ENCODE measurements around the gene TIAM2.

GRCh38 chr6:155103816-155104366, 108.8 kb downstream of the TIAM2 start:
- TF ChIP-seq, protein P1, sequence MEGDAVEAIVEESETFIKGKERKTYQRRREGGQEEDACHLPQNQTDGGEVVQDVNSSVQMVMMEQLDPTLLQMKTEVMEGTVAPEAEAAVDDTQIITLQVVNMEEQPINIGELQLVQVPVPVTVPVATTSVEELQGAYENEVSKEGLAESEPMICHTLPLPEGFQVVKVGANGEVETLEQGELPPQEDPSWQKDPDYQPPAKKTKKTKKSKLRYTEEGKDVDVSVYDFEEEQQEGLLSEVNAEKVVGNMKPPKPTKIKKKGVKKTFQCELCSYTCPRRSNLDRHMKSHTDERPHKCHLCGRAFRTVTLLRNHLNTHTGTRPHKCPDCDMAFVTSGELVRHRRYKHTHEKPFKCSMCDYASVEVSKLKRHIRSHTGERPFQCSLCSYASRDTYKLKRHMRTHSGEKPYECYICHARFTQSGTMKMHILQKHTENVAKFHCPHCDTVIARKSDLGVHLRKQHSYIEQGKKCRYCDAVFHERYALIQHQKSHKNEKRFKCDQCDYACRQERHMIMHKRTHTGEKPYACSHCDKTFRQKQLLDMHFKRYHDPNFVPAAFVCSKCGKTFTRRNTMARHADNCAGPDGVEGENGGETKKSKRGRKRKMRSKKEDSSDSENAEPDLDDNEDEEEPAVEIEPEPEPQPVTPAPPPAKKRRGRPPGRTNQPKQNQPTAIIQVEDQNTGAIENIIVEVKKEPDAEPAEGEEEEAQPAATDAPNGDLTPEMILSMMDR (IDR thresholded peaks at IDR 0.05; ENCODE audit: extremely low read depth in 1 of 2, insufficient read depth in 1 of 2, low read depth in 1 of 2, low read length in 2 of 2) = no peak
- TF ChIP-seq EZH2 (IDR thresholded peaks at IDR 0.05; ENCODE audit: borderline replicate concordance, low read depth, low read length, severe bottlenecking) = no peak

Measured in endothelial cell of umbilical vein (primary cell).